ENCODE data around the gene UBE2QL1.

UBE2QL1 gene

DNA sequence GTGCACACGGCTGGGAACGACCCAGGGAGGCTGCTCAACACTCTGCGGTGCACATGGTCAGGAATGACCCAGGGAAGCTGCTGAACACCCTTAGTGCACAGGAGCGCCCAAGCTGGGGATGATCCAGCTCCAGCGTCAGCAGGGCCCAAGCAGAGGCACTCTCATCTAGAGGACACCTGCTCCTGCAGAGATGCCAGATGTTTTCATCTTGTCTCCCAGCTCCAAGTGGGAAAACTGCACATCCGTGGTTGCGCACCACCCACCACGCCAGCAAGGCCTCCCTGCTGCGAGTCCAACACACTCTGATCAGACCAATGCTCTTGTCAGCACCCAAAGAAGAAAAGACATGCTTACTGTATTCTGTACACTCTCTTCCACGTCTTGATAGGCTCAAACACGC lies 34.1 kb downstream of the UBE2QL1 start:
- TF ChIP-seq, protein P1, sequence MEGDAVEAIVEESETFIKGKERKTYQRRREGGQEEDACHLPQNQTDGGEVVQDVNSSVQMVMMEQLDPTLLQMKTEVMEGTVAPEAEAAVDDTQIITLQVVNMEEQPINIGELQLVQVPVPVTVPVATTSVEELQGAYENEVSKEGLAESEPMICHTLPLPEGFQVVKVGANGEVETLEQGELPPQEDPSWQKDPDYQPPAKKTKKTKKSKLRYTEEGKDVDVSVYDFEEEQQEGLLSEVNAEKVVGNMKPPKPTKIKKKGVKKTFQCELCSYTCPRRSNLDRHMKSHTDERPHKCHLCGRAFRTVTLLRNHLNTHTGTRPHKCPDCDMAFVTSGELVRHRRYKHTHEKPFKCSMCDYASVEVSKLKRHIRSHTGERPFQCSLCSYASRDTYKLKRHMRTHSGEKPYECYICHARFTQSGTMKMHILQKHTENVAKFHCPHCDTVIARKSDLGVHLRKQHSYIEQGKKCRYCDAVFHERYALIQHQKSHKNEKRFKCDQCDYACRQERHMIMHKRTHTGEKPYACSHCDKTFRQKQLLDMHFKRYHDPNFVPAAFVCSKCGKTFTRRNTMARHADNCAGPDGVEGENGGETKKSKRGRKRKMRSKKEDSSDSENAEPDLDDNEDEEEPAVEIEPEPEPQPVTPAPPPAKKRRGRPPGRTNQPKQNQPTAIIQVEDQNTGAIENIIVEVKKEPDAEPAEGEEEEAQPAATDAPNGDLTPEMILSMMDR (IDR thresholded peaks at IDR 0.05; ENCODE audit: insufficient read depth, low read depth, low read length, missing control alignments): no peak
- H3K4me3 ChIP-seq (ENCODE audit: low read depth, low read length): no peak overlapping the region
- no peak for DNase-seq (ENCODE audit: low read depth)

GRCh38 chr5:6483880-6484382 lies 35.3 kb downstream of the UBE2QL1 start:
- peak; percentile 93 for DNase-seq (ENCODE audit: low read depth)
- H3K4me3 ChIP-seq (ENCODE audit: low read depth, low read length): peak overlapping the region; percentile 1
- TF ChIP-seq, protein P1 (IDR thresholded peaks at IDR 0.05; ENCODE audit: insufficient read depth, low read depth, low read length, missing control alignments): no peak

DNA sequence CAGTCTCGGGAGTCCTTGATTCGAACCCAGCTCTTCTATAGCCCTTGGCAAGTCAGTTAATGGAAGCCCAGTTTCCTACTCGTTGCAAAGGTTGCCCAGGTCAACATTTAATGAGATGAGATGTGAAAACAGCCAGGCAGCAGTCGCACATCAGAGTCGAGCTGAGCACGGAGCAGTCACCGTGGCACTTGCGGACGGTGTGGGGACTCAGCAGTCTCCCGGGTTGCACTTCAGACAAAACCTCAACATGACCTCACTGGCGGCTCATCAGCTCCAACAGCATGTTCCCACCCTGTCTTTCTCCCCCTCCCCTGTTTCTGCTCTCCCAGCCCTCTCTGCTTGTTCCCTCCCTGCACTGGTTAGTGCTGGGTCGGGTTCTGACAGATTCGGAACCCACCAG lies 35.8 kb downstream of the UBE2QL1 start:
- H3K4me3 ChIP-seq (ENCODE audit: low read depth, low read length): peak overlapping the region; percentile 1
- TF ChIP-seq, protein P1 (IDR thresholded peaks at IDR 0.05; ENCODE audit: insufficient read depth, low read depth, low read length, missing control alignments): no peak

DNA sequence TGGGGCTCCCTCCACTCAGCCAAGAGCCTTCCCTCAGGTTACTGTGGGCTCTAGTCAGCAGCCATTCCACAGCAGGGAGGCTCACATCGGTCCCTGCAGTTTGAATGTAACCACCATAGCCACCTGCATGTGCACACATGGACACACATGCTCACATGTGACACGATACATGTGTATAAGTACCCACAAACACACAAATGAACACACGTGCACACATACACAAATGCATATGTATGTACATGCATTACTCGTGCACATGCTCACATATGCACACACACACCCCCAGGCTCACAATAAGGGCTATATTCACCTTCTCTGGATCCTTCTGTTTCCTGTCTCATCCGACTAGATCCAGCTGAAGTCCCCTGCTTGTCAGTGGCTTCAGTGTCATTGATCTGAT lies 36.2 kb downstream of the UBE2QL1 start:
- TF ChIP-seq, protein P1 (IDR thresholded peaks at IDR 0.05; ENCODE audit: insufficient read depth, low read depth, low read length, missing control alignments): no peak
- no peak for DNase-seq (ENCODE audit: low read depth)
- H3K4me3 ChIP-seq (ENCODE audit: low read depth, low read length): no peak overlapping the region

More for the DNA sequence above, 35.8 kb downstream of the UBE2QL1 start:
- DNase-seq (ENCODE audit: low read depth): peak; percentile 62

- H3K4me3 ChIP-seq (ENCODE audit: low read depth, low read length): no peak overlapping the region
Observed at GRCh38 chr5:6485441-6485840, 36.8 kb downstream of the UBE2QL1 start.

GRCh38 chr5:6486074-6486473 lies 37.4 kb downstream of the UBE2QL1 start:
- H3K4me3 ChIP-seq (ENCODE audit: low read depth, low read length): no peak overlapping the region
- no peak for DNase-seq (ENCODE audit: low read depth)
- TF ChIP-seq, protein P1 (IDR thresholded peaks at IDR 0.05; ENCODE audit: insufficient read depth, low read depth, low read length, missing control alignments): no peak

More at GRCh38 chr5:6485441-6485840, 36.8 kb downstream of the UBE2QL1 start:
- DNase-seq (ENCODE audit: low read depth): peak; percentile 39
- TF ChIP-seq, protein P1 (IDR thresholded peaks at IDR 0.05; ENCODE audit: insufficient read depth, low read depth, low read length, missing control alignments): no peak

- DNase-seq (ENCODE audit: low read depth): no peak
- no peak overlapping the region for H3K4me3 ChIP-seq (ENCODE audit: low read depth, low read length)
- TF ChIP-seq, protein P1 (IDR thresholded peaks at IDR 0.05; ENCODE audit: insufficient read depth, low read depth, low read length, missing control alignments): no peak
Observed at GRCh38 chr5:6487081-6487480, 38.4 kb downstream of the UBE2QL1 start.

Measured in GM12865 (cell line).